ENCODE measurements around the gene TFF1.

DNA sequence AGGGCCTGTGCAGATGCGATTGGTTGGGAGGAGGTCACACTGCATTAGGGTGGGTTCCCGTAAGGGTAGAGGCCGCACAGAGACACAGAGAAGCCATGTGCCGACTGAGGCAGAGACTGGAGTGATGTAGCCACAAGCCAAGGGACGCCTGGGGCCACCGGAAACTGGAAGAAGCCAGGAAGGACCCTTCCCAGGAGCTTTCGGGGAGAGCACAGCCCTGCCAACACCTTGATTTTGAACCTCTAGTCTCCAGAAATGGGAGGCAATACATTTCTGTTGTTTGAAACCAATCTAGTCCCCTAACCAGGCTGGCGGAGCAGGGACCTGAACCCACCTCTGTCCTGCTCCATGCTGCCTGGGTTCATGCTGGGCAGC is 48.2 kb upstream of the TFF1 start:
- TF ChIP-seq, protein P1, sequence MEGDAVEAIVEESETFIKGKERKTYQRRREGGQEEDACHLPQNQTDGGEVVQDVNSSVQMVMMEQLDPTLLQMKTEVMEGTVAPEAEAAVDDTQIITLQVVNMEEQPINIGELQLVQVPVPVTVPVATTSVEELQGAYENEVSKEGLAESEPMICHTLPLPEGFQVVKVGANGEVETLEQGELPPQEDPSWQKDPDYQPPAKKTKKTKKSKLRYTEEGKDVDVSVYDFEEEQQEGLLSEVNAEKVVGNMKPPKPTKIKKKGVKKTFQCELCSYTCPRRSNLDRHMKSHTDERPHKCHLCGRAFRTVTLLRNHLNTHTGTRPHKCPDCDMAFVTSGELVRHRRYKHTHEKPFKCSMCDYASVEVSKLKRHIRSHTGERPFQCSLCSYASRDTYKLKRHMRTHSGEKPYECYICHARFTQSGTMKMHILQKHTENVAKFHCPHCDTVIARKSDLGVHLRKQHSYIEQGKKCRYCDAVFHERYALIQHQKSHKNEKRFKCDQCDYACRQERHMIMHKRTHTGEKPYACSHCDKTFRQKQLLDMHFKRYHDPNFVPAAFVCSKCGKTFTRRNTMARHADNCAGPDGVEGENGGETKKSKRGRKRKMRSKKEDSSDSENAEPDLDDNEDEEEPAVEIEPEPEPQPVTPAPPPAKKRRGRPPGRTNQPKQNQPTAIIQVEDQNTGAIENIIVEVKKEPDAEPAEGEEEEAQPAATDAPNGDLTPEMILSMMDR (conservative IDR thresholded peaks at IDR 0.05; ENCODE audit: low read depth, low read length), result no peak
- no peak for TF ChIP-seq EZH2 (IDR thresholded peaks at IDR 0.05; ENCODE audit: low read length, unreplicated experiment)
- TF ChIP-seq EZH2phosphoT487 (IDR thresholded peaks at IDR 0.05; ENCODE audit: borderline replicate concordance, low read length), result no peak

All from PC-3 (cell line).